Tibial nerve (tissue), 3 donors: ENCODE data around the gene ITK.

ENCODE experiments used
- POLR2A ChIP-seq, 2 donors: fragments of 450-650 bp; IDR thresholded peaks; one replicate each; pipeline ENCODE4 v1.6.1; 2017; ENCODE audit warnings: antibody characterized with exemption in 2 of 2, mild to moderate bottlenecking in 2 of 2, moderate library complexity in 2 of 2
- TF ChIP-seq, protein P1 (sequence below), 5 experiments: fragments of 200-600 bp in 3 of 5; fragments of 450-650 bp in 2 of 5; sonication (generic) in 3 of 5; IDR thresholded peaks; one replicate each; pipeline ENCODE4 v1.5.1; 2016 to 2019; ENCODE audit warnings: antibody characterized with exemption in 5 of 5, mild to moderate bottlenecking in 3 of 5, moderate library complexity in 2 of 5

DNA sequence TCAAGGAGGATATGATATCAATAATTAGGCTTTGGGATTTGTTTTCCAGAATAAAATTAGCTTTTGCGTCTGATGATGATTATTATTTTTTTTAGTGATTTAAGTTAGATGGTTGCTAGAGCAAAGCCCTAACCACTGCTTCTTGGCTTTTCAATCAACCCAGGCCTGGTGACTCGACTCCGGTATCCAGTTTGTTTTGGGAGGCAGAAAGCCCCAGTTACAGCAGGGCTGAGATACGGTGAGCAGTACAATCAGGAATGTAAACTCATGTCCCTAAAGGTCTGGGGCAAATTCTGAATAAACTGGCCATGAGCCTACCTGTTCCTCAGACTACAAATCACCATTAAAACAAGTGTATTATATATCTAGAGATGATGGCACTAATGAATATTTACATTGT, 60.8 kb downstream of the ITK start:
- TF ChIP-seq, protein P1, sequence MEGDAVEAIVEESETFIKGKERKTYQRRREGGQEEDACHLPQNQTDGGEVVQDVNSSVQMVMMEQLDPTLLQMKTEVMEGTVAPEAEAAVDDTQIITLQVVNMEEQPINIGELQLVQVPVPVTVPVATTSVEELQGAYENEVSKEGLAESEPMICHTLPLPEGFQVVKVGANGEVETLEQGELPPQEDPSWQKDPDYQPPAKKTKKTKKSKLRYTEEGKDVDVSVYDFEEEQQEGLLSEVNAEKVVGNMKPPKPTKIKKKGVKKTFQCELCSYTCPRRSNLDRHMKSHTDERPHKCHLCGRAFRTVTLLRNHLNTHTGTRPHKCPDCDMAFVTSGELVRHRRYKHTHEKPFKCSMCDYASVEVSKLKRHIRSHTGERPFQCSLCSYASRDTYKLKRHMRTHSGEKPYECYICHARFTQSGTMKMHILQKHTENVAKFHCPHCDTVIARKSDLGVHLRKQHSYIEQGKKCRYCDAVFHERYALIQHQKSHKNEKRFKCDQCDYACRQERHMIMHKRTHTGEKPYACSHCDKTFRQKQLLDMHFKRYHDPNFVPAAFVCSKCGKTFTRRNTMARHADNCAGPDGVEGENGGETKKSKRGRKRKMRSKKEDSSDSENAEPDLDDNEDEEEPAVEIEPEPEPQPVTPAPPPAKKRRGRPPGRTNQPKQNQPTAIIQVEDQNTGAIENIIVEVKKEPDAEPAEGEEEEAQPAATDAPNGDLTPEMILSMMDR (IDR thresholded peaks at IDR 0.05): no peak
- no peak for TF ChIP-seq POLR2A (IDR thresholded peaks at IDR 0.05)
